ENCODE results near the gene IDH3A.

- TF ChIP-seq CTCF (conservative IDR thresholded peaks at IDR 0.05 in 1 of 2, IDR thresholded peaks at IDR 0.05 in 1 of 2; ENCODE audit: low read depth in 1 of 2, low read length in 2 of 2) (no peak), EZH2 (IDR thresholded peaks at IDR 0.05; ENCODE audit: low read length, missing control alignments) (no peak)
These were observed 5.8 kb downstream of the IDH3A start for GRCh38 chr15:78154955-78155354.

Measured in fibroblast of lung (primary cell).